Neural crest cell (in vitro differentiated cells): ENCODE data around the gene LRRC18. TPM values are rescaled to one million over a fixed set of nuclear protein-coding genes. Genes with fewer than 3 reads are reported as not detected.

Experiments
- DNase-seq: peaks from one replicate; pipeline ENCODE4 v3.0.0; 2021; ENCODE audit warnings: low read depth, mixed read lengths, low spot score
- H3K27ac Mint-ChIP-seq: one replicate; pipeline ENCODE4 v1.8.0; 2021; ENCODE audit warnings: mild to moderate bottlenecking, mixed read lengths; ENCODE audit not compliant: unreplicated experiment
- H3K27me3 Mint-ChIP-seq: 2 replicates; pipeline ENCODE4 v1.8.0; 2021; ENCODE audit warnings: low read depth, mild to moderate bottlenecking, mixed read lengths
- H3K36me3 Mint-ChIP-seq: 2 replicates; pipeline ENCODE4 v1.8.0; 2021; ENCODE audit warnings: low read depth, mild to moderate bottlenecking, mixed read lengths
- H3K4me1 Mint-ChIP-seq: 2 replicates; pipeline ENCODE4 v1.8.0; 2021; ENCODE audit warnings: mixed read lengths
- H3K4me3 Mint-ChIP-seq: one replicate; pipeline ENCODE4 v1.8.0; 2021; ENCODE audit warnings: mild to moderate bottlenecking, mixed read lengths
- H3K9me3 Mint-ChIP-seq: 2 replicates; pipeline ENCODE4 v1.8.0; 2021; ENCODE audit warnings: mixed read lengths
- CTCF ChIP-seq: fragments of 200-600 bp; sonication (generic); conservative IDR thresholded peaks from 2 replicates; pipeline ENCODE4 v1.5.0; 2021; ENCODE audit warnings: antibody characterized with exemption, mild to moderate bottlenecking
- total RNA-seq: library from RNA; stranded (reverse); gene quantifications from 2 replicates; pipeline ENCODE4 v1.2.1, GENCODE V29; 2021

LRRC18 gene
- total RNA-seq, 1 donor from 2014 or later, result not detected

- no peak for TF ChIP-seq CTCF
- Mint-ChIP-seq H3K27ac (no peak overlapping the region), H3K4me1 (no peaks in the 10 kb centered on the region), H3K36me3 (no peaks in the 10 kb centered on the region), H3K27me3 (no peaks in the 10 kb centered on the region), H3K9me3 (no peaks in the 10 kb centered on the region), H3K4me3 (no peak overlapping the region)
- no peak for DNase-seq
Observed at GRCh38 chr10:48900371-48900801, 39.3 kb downstream of the LRRC18 start.

DNA sequence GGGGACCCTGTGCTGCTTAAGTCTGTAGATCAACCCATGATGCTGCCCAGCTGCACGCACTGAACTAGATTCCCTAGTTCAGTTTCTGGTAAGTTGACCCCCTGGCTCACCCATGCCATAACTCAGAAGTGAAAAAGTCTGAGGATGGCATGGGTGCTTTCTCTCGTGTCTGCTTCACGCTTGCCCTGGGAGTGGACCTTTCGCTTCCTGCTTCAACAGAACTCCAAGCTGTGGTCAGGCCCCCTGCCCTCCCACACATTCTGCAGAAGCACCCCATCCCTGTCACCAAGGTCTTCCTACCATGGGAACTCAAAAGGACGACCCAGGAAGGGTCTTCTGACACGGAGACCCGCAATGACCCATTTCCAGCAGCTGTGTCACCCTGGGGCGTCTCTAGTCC lies 39.9 kb downstream of the LRRC18 start:
- no peak for TF ChIP-seq CTCF
- no peak for DNase-seq
- no peak overlapping the region for H3K27ac Mint-ChIP-seq

GRCh38 chr10:48898426-48898825 lies 41.2 kb downstream of the LRRC18 start:
- Mint-ChIP-seq H3K4me3 (no peak overlapping the region), H3K36me3 (no peaks in the 10 kb centered on the region), H3K4me1 (no peaks in the 10 kb centered on the region), H3K27me3 (no peaks in the 10 kb centered on the region), H3K27ac (no peak overlapping the region), H3K9me3 (no peaks in the 10 kb centered on the region)
- no peak for TF ChIP-seq CTCF
- DNase-seq, result no peak

More for the DNA sequence above, 39.9 kb downstream of the LRRC18 start:
- no peaks in the 10 kb centered on the region for H3K36me3 Mint-ChIP-seq
- H3K9me3 Mint-ChIP-seq, result no peaks in the 10 kb centered on the region
- no peak overlapping the region for H3K4me3 Mint-ChIP-seq
- H3K4me1 Mint-ChIP-seq, result no peaks in the 10 kb centered on the region
- H3K27me3 Mint-ChIP-seq, result no peaks in the 10 kb centered on the region

GRCh38 chr10:48897441-48897790 lies 42.2 kb downstream of the LRRC18 start:
- TF ChIP-seq CTCF, result no peak
- Mint-ChIP-seq H3K9me3 (no peaks in the 10 kb centered on the region), H3K4me1 (no peaks in the 10 kb centered on the region), H3K27me3 (no peaks in the 10 kb centered on the region), H3K27ac (no peak overlapping the region), H3K36me3 (no peaks in the 10 kb centered on the region), H3K4me3 (no peak overlapping the region)
- DNase-seq, result no peak

DNA sequence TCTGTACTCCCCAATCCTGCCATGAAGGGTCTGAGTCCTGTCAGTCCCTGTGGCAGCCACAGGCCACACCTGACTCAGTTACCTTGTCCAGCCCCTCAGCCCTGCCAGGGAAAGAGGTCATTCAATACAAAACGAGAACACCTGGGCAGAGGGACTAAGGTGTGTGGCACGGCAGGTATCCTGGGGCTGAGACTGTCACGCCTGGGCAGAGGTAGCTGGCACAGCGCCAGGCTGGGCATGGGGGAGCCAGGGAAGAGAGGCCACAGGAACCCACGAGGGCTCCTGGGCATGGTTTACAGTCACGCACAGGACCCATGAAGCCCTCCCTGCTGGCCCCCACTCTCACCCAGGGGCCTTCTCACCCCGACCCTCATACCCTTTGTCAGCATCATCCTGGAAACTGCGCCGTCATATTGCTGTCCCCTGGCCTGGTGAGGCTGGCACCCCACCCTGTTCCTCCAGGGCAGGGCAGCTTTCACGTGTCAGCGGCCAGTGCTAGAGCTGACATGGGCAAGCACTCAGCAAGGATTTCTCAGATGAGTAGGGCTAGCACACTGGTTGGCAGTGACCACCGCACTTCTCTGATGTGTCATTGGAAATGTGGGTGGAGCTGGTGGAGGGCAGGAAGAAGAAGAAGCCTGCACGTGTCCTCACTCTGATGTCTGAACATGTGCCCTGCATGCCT lies 42.7 kb downstream of the LRRC18 start:
- H3K36me3 Mint-ChIP-seq, result no peaks in the 10 kb centered on the region

More for the DNA sequence above, 42.7 kb downstream of the LRRC18 start:
- no peak for TF ChIP-seq CTCF
- no peak overlapping the region for H3K27ac Mint-ChIP-seq
- no peaks in the 10 kb centered on the region for H3K27me3 Mint-ChIP-seq
- H3K9me3 Mint-ChIP-seq, result no peaks in the 10 kb centered on the region
- no peak for DNase-seq
- no peak overlapping the region for H3K4me3 Mint-ChIP-seq
- H3K4me1 Mint-ChIP-seq, result no peaks in the 10 kb centered on the region
